Measurements from ENCODE around the gene NOS1AP. TPM values are rescaled to one million over a fixed set of nuclear protein-coding genes. Genes with fewer than 3 reads are reported as not detected.

Gene NOS1AP
- total RNA-seq, 4 donors from 2014 or later, result 0.31 to 12.7 (median 1.7) TPM

GRCh38 chr1:162235241-162235800, 165.8 kb downstream of the NOS1AP start:
- H3K36me3 ChIP-seq, result no peaks in the 10 kb centered on the region
- no peaks in the 10 kb centered on the region for H3K27me3 ChIP-seq
- H3K27ac ChIP-seq, result no peak overlapping the region
- TF ChIP-seq CTCF (IDR thresholded peaks at IDR 0.05) (no peak), POLR2A (IDR thresholded peaks at IDR 0.05) (no peak)
- intact Hi-C loops (cut with DNase I), result no loop called here
- H3K4me1 ChIP-seq, result peaks cover 0 to 2% (median 0%) of the 10 kb centered on the region in 3 donors
- no peaks in the 10 kb centered on the region for H3K9me3 ChIP-seq
- no peak for DNase-seq
- WGBS, 2 donors, result 47 to 74% methylated on average over 4 to 7 of the region's 7 CpGs
- no peak overlapping the region for H3K4me3 ChIP-seq

GRCh38 chr1:162236201-162236600, 166.7 kb downstream of the NOS1AP start:
- Histone ChIP-seq H3K4me1 (no peaks in the 10 kb centered on the region), H3K27ac (no peak overlapping the region), H3K36me3 (no peaks in the 10 kb centered on the region), H3K9me3 (no peaks in the 10 kb centered on the region), H3K4me3 (no peak overlapping the region), H3K27me3 (no peaks in the 10 kb centered on the region)
- intact Hi-C loops (cut with DNase I), result no loop called here
- no peak for TF ChIP-seq CTCF (IDR thresholded peaks at IDR 0.05)
- no peak for TF ChIP-seq POLR2A (IDR thresholded peaks at IDR 0.05)
- WGBS, 2 donors, result 63 to 75% methylated on average over 3 of the region's 3 CpGs
- DNase-seq, result no peak

GRCh38 chr1:162236618-162237017, 167.1 kb downstream of the NOS1AP start:
- H3K9me3 ChIP-seq, result no peaks in the 10 kb centered on the region
- H3K27me3 ChIP-seq, result no peaks in the 10 kb centered on the region
- TF ChIP-seq POLR2A (IDR thresholded peaks at IDR 0.05) (no peak), CTCF (IDR thresholded peaks at IDR 0.05) (no peak)
- no peaks in the 10 kb centered on the region for H3K4me1 ChIP-seq
- intact Hi-C loops (cut with DNase I), result no loop called here
- H3K36me3 ChIP-seq, result no peaks in the 10 kb centered on the region
- no peak overlapping the region for H3K27ac ChIP-seq
- DNase-seq, result no peak
- 84 to 88% methylated on average over 2 of the region's 2 CpGs for WGBS, 2 donors
- H3K4me3 ChIP-seq, result no peak overlapping the region

GRCh38 chr1:162240577-162240976, 171.1 kb downstream of the NOS1AP start:
- Histone ChIP-seq H3K36me3 (no peaks in the 10 kb centered on the region), H3K27me3 (no peaks in the 10 kb centered on the region), H3K4me1 (no peaks in the 10 kb centered on the region), H3K9me3 (no peaks in the 10 kb centered on the region), H3K4me3 (no peak overlapping the region), H3K27ac (no peak overlapping the region)
- 43 to 58% methylated on average over 4 of the region's 4 CpGs for WGBS, 2 donors
- TF ChIP-seq CTCF (IDR thresholded peaks at IDR 0.05), result no peak
- no peak for TF ChIP-seq POLR2A (IDR thresholded peaks at IDR 0.05)
- intact Hi-C loops (cut with DNase I), result no loop called here
- DNase-seq, result no peak

- Histone ChIP-seq H3K27me3 (no peaks in the 10 kb centered on the region), H3K27ac (no peak overlapping the region), H3K4me1 (no peaks in the 10 kb centered on the region), H3K36me3 (no peaks in the 10 kb centered on the region), H3K9me3 (no peaks in the 10 kb centered on the region), H3K4me3 (no peak overlapping the region)
- TF ChIP-seq POLR2A (IDR thresholded peaks at IDR 0.05) (no peak), CTCF (IDR thresholded peaks at IDR 0.05) (no peak)
- WGBS, 2 donors, result 93 to 97% methylated on average over 6 of the region's 6 CpGs
- intact Hi-C loops (cut with DNase I), result no loop called here
- no peak for DNase-seq
These were observed 173.3 kb downstream of the NOS1AP start for GRCh38 chr1:162242804-162243203.
